Liver (tissue), 9 donors: ENCODE measurements around the gene PRSS16. TPM values are rescaled to one million over a fixed set of nuclear protein-coding genes. Genes with fewer than 3 reads are reported as not detected.

Experiments
- DNase-seq: peaks from one replicate; pipeline ENCODE4 v3.0.0-alpha.2; 2017; ENCODE audit warnings: low spot score
- H3K27ac ChIP-seq, 2 donors: one replicate each; pipeline ENCODE4 v1.7.0; 2013; ENCODE audit warnings: inconsistent platforms in 2 of 2, low read length in 2 of 2, control low read depth in 1 of 2, low read depth in 1 of 2, mild to moderate bottlenecking in 1 of 2
- H3K27me3 ChIP-seq, 4 donors: one replicate each; pipeline versions ENCODE4 v1.6.1 to v1.7.0; 2013; ENCODE audit warnings: low read length in 3 of 4, inconsistent platforms in 1 of 4, mild to moderate bottlenecking in 1 of 4, moderate library complexity in 1 of 4; ENCODE audit not compliant: control insufficient read depth in 4 of 4, insufficient read depth in 4 of 4
- H3K36me3 ChIP-seq, 4 donors: one replicate each; pipeline versions ENCODE4 v1.6.1 to v1.7.0; 2013; ENCODE audit warnings: low read length in 3 of 4, mild to moderate bottlenecking in 3 of 4, low read depth in 1 of 4, moderate library complexity in 1 of 4; ENCODE audit not compliant: control insufficient read depth in 4 of 4, insufficient read depth in 3 of 4
- H3K4me1 ChIP-seq, 4 donors: one replicate each; pipeline versions ENCODE4 v1.6.1 to v1.7.0; 2013; ENCODE audit warnings: low read length in 3 of 4, mild to moderate bottlenecking in 3 of 4, moderate library complexity in 1 of 4; ENCODE audit not compliant: control insufficient read depth in 4 of 4, insufficient read depth in 4 of 4
- H3K4me3 ChIP-seq, 3 donors: one replicate each; pipeline versions ENCODE4 v1.6.1 to v1.7.0; 2013; ENCODE audit warnings: low read length in 3 of 3, control low read depth in 1 of 3, low read depth in 1 of 3, mild to moderate bottlenecking in 1 of 3
- H3K9ac ChIP-seq, 2 donors: one replicate each; pipeline ENCODE4 v1.7.0; 2013; ENCODE audit warnings: low read length in 2 of 2, mild to moderate bottlenecking in 2 of 2, moderate library complexity in 2 of 2, control low read depth in 1 of 2, low read depth in 1 of 2
- H3K9me3 ChIP-seq, 4 donors: one replicate each; pipeline versions ENCODE4 v1.6.1 to v1.7.0; 2013; ENCODE audit warnings: low read length in 3 of 4; ENCODE audit not compliant: control insufficient read depth in 4 of 4
- EGR1 ChIP-seq, 2 donors: IDR thresholded peaks; 2 replicates each; pipeline ENCODE4 v1.6.1; 2016 to 2018; ENCODE audit warnings: antibody characterized with exemption in 2 of 2, low read depth in 2 of 2
- FOXA1 ChIP-seq: IDR thresholded peaks from 2 replicates; pipeline ENCODE4 v1.6.1; 2016; ENCODE audit warnings: antibody characterized with exemption
- FOXA2 ChIP-seq: IDR thresholded peaks from 2 replicates; pipeline ENCODE4 v1.6.1; 2016; ENCODE audit warnings: antibody characterized with exemption
- GABPA ChIP-seq, 2 donors: IDR thresholded peaks in 1 of 2; conservative IDR thresholded peaks in 1 of 2; 2 replicates each; pipeline ENCODE4 v1.6.1; 2016; ENCODE audit warnings: antibody characterized with exemption in 2 of 2, mild to moderate bottlenecking in 1 of 2, moderate library complexity in 1 of 2
- HNF4A ChIP-seq, 2 donors: conservative IDR thresholded peaks; 2 replicates each; pipeline ENCODE4 v1.6.1; 2016; ENCODE audit warnings: antibody characterized with exemption in 2 of 2, mild to moderate bottlenecking in 2 of 2
- JUND ChIP-seq, 2 donors: IDR thresholded peaks; 2 replicates each; pipeline ENCODE4 v1.6.1; 2016; ENCODE audit warnings: antibody characterized with exemption in 2 of 2
- RAD21 ChIP-seq, 2 donors: IDR thresholded peaks; 2 replicates each; pipeline ENCODE4 v1.6.1; 2016; ENCODE audit warnings: antibody characterized with exemption in 2 of 2, mild to moderate bottlenecking in 2 of 2
- RXRA ChIP-seq, 2 donors: IDR thresholded peaks; 2 replicates each; pipeline ENCODE4 v1.6.1; 2017 to 2018; ENCODE audit warnings: antibody characterized with exemption in 2 of 2, mild to moderate bottlenecking in 1 of 2
- SP1 ChIP-seq: IDR thresholded peaks from 2 replicates; pipeline ENCODE4 v1.6.1; 2018; ENCODE audit warnings: antibody characterized with exemption, mild to moderate bottlenecking
- YY1 ChIP-seq: IDR thresholded peaks from 2 replicates; pipeline ENCODE4 v1.6.1; 2016; ENCODE audit warnings: antibody characterized with exemption, mild to moderate bottlenecking
- WGBS: extraction: QIAGEN DNeasy Blood & Tissue Kit; methylation state at CpG from one replicate; pipeline ENCODE4 v1.1.7; 2013; 5-methylcytosine and 5-hydroxymethylcytosine counted together
- polyA plus RNA-seq, 2 donors: library from polyadenylated mRNA; stranded (reverse) in 1 of 2; unstranded in 1 of 2; fragments of 200-250 nt in 1 of 2; fragments of >200 nt in 1 of 2; fragmentation: Nextera tagmentation in 1 of 2; extraction: Ambion mirVana in 1 of 2; gene quantifications; one replicate each; pipeline versions ENCODE4 v1.2.1 to v1.2.3, GENCODE V29; 2013 to 2015
- total RNA-seq, 2 donors: library from RNA; depleted of rRNA; stranded (reverse); fragments of >200 nt; gene quantifications; one replicate each; pipeline ENCODE4 v1.2.3, GENCODE V29; 2014
- TF ChIP-seq, protein P1 (sequence below): IDR thresholded peaks from 2 replicates; pipeline ENCODE4 v1.6.1; 2016; ENCODE audit warnings: antibody characterized with exemption
- TF ChIP-seq, protein P2 (sequence below): IDR thresholded peaks from 2 replicates; pipeline ENCODE4 v1.6.1; 2016; ENCODE audit warnings: antibody characterized with exemption, mild to moderate bottlenecking
- TF ChIP-seq, protein P3 (sequence below): IDR thresholded peaks from 2 replicates; pipeline ENCODE4 v1.6.1; 2016; ENCODE audit warnings: antibody characterized with exemption
- TF ChIP-seq, protein P4 (sequence below): IDR thresholded peaks from 2 replicates; pipeline ENCODE4 v1.6.1; 2016; ENCODE audit warnings: antibody characterized with exemption
- donor health status: healthy.
- donor health status: healthy.
- donor health status: healthy.
- donor health status: healthy.
- donor health status: healthy.

The PRSS16 gene
- total and polyA plus RNA-seq, 4 donors, result 0.06 to 0.42 TPM; not detected in 2

DNA sequence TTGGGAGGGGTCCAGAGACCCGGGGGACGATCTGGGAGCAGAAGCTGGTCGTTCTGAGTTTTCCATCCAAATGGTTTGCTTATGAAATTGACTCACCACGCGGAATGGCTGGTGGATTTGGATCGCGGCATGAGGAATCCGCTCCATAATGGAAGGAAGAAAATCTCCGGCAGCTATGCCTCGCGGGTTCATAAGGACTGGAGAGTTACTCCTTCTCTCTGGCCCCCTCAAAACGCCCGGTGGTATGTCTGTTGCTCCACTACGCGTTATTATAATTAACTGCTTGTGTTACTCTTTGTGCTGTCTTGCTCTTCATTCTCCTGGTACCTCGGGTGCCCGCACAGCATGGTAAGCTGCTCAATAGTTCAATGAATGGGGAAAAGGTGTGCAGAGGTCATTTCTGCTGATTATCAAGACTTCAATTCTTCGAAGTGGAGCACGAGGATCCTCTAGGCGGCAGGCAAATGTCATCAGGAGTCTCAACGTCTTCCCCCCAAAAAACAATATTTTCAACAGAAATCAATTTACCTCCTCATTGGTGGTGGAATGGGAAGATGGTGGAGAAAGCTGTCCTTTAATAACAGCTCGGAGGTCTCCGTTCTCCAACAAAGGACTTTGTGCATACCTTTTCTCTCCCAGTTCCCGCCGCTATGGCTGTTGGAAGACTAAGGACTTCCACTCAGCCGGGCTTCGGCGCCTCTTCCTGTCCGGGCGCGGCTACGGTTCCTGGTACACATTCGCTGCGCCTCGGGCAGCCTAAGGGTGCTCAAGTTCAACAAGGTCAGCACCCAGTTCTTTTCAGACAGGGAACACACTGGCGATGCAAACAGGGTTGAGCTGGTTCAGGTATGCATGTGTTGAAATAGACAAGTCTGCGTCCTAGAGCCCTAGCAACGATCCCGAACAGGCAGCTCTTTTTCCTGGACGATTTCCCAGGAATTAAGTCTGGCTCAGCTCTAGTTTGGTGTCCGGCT lies 9.2 kb upstream of the PRSS16 start:
- TF ChIP-seq JUND (IDR thresholded peaks at IDR 0.05) (no peak), RXRA (IDR thresholded peaks at IDR 0.05) (no peak), RAD21 (IDR thresholded peaks at IDR 0.05) (no peak), GABPA (IDR thresholded peaks at IDR 0.05 in 1 of 2, conservative IDR thresholded peaks at IDR 0.05 in 1 of 2) (no peak), SP1 (no peak)
- TF ChIP-seq, protein P1, sequence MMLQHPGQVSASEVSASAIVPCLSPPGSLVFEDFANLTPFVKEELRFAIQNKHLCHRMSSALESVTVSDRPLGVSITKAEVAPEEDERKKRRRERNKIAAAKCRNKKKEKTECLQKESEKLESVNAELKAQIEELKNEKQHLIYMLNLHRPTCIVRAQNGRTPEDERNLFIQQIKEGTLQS, result no peak
- TF ChIP-seq, protein P2, sequence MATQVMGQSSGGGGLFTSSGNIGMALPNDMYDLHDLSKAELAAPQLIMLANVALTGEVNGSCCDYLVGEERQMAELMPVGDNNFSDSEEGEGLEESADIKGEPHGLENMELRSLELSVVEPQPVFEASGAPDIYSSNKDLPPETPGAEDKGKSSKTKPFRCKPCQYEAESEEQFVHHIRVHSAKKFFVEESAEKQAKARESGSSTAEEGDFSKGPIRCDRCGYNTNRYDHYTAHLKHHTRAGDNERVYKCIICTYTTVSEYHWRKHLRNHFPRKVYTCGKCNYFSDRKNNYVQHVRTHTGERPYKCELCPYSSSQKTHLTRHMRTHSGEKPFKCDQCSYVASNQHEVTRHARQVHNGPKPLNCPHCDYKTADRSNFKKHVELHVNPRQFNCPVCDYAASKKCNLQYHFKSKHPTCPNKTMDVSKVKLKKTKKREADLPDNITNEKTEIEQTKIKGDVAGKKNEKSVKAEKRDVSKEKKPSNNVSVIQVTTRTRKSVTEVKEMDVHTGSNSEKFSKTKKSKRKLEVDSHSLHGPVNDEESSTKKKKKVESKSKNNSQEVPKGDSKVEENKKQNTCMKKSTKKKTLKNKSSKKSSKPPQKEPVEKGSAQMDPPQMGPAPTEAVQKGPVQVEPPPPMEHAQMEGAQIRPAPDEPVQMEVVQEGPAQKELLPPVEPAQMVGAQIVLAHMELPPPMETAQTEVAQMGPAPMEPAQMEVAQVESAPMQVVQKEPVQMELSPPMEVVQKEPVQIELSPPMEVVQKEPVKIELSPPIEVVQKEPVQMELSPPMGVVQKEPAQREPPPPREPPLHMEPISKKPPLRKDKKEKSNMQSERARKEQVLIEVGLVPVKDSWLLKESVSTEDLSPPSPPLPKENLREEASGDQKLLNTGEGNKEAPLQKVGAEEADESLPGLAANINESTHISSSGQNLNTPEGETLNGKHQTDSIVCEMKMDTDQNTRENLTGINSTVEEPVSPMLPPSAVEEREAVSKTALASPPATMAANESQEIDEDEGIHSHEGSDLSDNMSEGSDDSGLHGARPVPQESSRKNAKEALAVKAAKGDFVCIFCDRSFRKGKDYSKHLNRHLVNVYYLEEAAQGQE, result no peak
- no peaks in the 10 kb centered on the region for H3K4me1 ChIP-seq
- no peaks in the 10 kb centered on the region for H3K36me3 ChIP-seq
- peaks cover 5 to 24% (median 8%) of the 10 kb centered on the region in 4 donors for H3K9me3 ChIP-seq
- no peak for DNase-seq
- no peak overlapping the region for H3K9ac ChIP-seq
- 8% methylated on average over 41 of the region's 41 CpGs for WGBS
- no peak overlapping the region for H3K27ac ChIP-seq
- no peak overlapping the region for H3K4me3 ChIP-seq
- peaks cover 0 to 24% (median 15%) of the 10 kb centered on the region in 4 donors for H3K27me3 ChIP-seq

DNA sequence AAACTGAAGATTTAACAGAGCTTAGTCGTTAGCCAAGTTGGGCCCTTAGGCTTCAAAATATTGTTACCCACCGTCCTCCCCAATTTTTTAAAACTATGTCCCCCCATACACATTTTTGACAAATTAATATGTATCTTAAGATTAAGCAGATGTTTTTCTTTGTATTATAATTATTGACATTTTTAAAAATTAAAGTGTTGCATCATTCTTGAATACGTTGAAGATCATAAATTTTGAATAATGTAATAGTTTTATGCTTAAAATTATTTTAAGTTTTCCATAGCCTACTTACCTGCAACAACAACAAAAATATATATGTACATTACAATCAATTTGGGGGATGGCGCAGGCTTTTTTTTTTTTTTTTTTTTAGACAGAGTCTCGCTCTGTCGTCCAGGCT lies 8.2 kb upstream of the PRSS16 start:
- peaks cover 5 to 24% (median 7%) of the 10 kb centered on the region in 4 donors for H3K9me3 ChIP-seq
- no peak for DNase-seq
- H3K9ac ChIP-seq, result no peak overlapping the region
- H3K4me1 ChIP-seq, result no peaks in the 10 kb centered on the region
- WGBS, result 74% methylated on average over 6 of the region's 6 CpGs
- peaks cover 0 to 19% (median 15%) of the 10 kb centered on the region in 4 donors for H3K27me3 ChIP-seq
- no peak overlapping the region for H3K4me3 ChIP-seq
- no peak overlapping the region for H3K27ac ChIP-seq
- TF ChIP-seq, protein P1, result no peak
- TF ChIP-seq FOXA1 (no peak), RXRA (IDR thresholded peaks at IDR 0.05) (no peak), RAD21 (IDR thresholded peaks at IDR 0.05) (no peak), FOXA2 (no peak), GABPA (IDR thresholded peaks at IDR 0.05 in 1 of 2, conservative IDR thresholded peaks at IDR 0.05 in 1 of 2) (no peak), YY1 (no peak), JUND (IDR thresholded peaks at IDR 0.05) (no peak), EGR1 (IDR thresholded peaks at IDR 0.05; ENCODE audit: low read depth in 2 of 2) (no peak), SP1 (no peak), HNF4A (conservative IDR thresholded peaks at IDR 0.05) (no peak)
- TF ChIP-seq, protein P2, result no peak
- TF ChIP-seq, protein P3, sequence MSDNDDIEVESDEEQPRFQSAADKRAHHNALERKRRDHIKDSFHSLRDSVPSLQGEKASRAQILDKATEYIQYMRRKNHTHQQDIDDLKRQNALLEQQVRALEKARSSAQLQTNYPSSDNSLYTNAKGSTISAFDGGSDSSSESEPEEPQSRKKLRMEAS, result no peak
- TF ChIP-seq, protein P4, sequence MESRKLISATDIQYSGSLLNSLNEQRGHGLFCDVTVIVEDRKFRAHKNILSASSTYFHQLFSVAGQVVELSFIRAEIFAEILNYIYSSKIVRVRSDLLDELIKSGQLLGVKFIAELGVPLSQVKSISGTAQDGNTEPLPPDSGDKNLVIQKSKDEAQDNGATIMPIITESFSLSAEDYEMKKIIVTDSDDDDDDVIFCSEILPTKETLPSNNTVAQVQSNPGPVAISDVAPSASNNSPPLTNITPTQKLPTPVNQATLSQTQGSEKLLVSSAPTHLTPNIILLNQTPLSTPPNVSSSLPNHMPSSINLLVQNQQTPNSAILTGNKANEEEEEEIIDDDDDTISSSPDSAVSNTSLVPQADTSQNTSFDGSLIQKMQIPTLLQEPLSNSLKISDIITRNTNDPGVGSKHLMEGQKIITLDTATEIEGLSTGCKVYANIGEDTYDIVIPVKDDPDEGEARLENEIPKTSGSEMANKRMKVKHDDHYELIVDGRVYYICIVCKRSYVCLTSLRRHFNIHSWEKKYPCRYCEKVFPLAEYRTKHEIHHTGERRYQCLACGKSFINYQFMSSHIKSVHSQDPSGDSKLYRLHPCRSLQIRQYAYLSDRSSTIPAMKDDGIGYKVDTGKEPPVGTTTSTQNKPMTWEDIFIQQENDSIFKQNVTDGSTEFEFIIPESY, result no peak
- no peaks in the 10 kb centered on the region for H3K36me3 ChIP-seq
